OCI-LY7 (cell line): ENCODE data around the gene RLBP1. TPM values are rescaled to one million over a fixed set of nuclear protein-coding genes. Genes with fewer than 3 reads are reported as not detected.

Experiments used
- BruUV-seq: library from RNA; stranded (reverse); fragments of 400-500 nt; replicated peaks from 2 replicates; lab custom pipeline; 2021; lab: Mats Ljungman, UMichigan
- CTCF ChIA-PET: fragments of 300-600 bp; sonication (Branson Sonifier 250); formaldehyde crosslinking; loops from one replicate; lab custom pipeline; 2022; ENCODE audit warnings: antibody characterized with exemption; ENCODE audit not compliant: unreplicated experiment; lab: Charles Lee
- POLR2A ChIA-PET: fragments of 300-600 bp; sonication (Branson Sonifier 250); formaldehyde crosslinking; loops from one replicate; lab custom pipeline; 2022; ENCODE audit warnings: antibody characterized with exemption; lab: Charles Lee
- DNase-seq: peaks from one replicate; pipeline ENCODE4 v3.0.0-alpha.2; 2015; ENCODE audit warnings: low spot score
- H2AFZ ChIP-seq: fragments of 200-600 bp; sonication (generic), shearing (Covaris generic); 2 replicates; pipeline ENCODE4 v1.6.1; 2014; ENCODE audit warnings: mild to moderate bottlenecking, antibody characterized with exemption, low read length, moderate library complexity
- H3K27ac ChIP-seq: fragments of 200-600 bp; sonication (generic); 2 replicates; pipeline ENCODE4 v1.5.1; 2014; ENCODE audit warnings: mixed run types, low read depth, mild to moderate bottlenecking, moderate library complexity, low read length, inconsistent platforms; ENCODE audit not compliant: poor library complexity, severe bottlenecking
- H3K36me3 ChIP-seq: fragments of 200-600 bp; sonication (generic); 2 replicates; pipeline ENCODE4 v1.6.1; 2014; ENCODE audit warnings: mild to moderate bottlenecking, antibody characterized with exemption, low read length, moderate library complexity, mixed read lengths; ENCODE audit not compliant: insufficient read depth
- H3K4me1 ChIP-seq: fragments of 200-600 bp; sonication (generic); 2 replicates; pipeline ENCODE4 v1.5.1; 2014; ENCODE audit warnings: mild to moderate bottlenecking, low read length; ENCODE audit not compliant: insufficient read depth, poor library complexity, severe bottlenecking
- H3K4me2 ChIP-seq: fragments of 200-600 bp; sonication (generic); 2 replicates; pipeline ENCODE4 v1.6.1; 2014; ENCODE audit warnings: mild to moderate bottlenecking, low read length
- H3K4me3 ChIP-seq: fragments of 200-600 bp; sonication (generic); 2 replicates; pipeline ENCODE4 v1.5.1; 2014; ENCODE audit warnings: mild to moderate bottlenecking, low read depth, low read length; ENCODE audit not compliant: poor library complexity, severe bottlenecking
- H3K79me2 ChIP-seq: fragments of 200-600 bp; sonication (generic); 2 replicates; pipeline ENCODE4 v1.6.1; 2016; ENCODE audit warnings: low read depth, mild to moderate bottlenecking, low read length, moderate library complexity, mixed read lengths; ENCODE audit not compliant: insufficient read depth
- H3K9me2 ChIP-seq: fragments of 200-600 bp; sonication (generic); 2 replicates; pipeline ENCODE4 v1.6.1; 2016; ENCODE audit warnings: mild to moderate bottlenecking, low read length, mixed read lengths; ENCODE audit not compliant: insufficient read depth
- H3K9me3 ChIP-seq: fragments of 200-600 bp; sonication (generic); 2 replicates; pipeline ENCODE4 v1.6.1; 2014; ENCODE audit warnings: mild to moderate bottlenecking, mixed run types, low read length, mixed read lengths
- H4K20me1 ChIP-seq: fragments of 200-600 bp; sonication (generic); 2 replicates; pipeline ENCODE4 v1.6.1; 2014; ENCODE audit warnings: mild to moderate bottlenecking, antibody characterized with exemption, low read length, moderate library complexity, mixed read lengths; ENCODE audit not compliant: insufficient read depth
- CTCF ChIP-seq: fragments of 200-600 bp; sonication (generic); conservative IDR thresholded peaks from 2 replicates; pipeline ENCODE4 v1.5.1; 2014; ENCODE audit warnings: mild to moderate bottlenecking, antibody characterized with exemption, low read length, moderate library complexity, mixed read lengths
- EZH2phosphoT487 ChIP-seq: fragments of 200-600 bp; sonication (generic); IDR thresholded peaks from 2 replicates; pipeline ENCODE4 v1.6.1; 2018; ENCODE audit warnings: low read depth, borderline replicate concordance, mild to moderate bottlenecking, mixed run types, antibody characterized with exemption, low read length, moderate library complexity, mixed read lengths
- intact Hi-C: fragments of 100-400 bp; cut with micrococcal nuclease; formaldehyde crosslinking; loops from one replicate; pipeline ENCODE4 v1.10.0; 2022; ENCODE audit not compliant: unreplicated experiment
- total RNA-seq, 2 experiments: library from RNA; depleted of rRNA in 1 of 2; stranded (reverse); fragments of >200 nt in 1 of 2; shearing (Covaris generic) in 1 of 2; gene quantifications; 2 replicates each; pipeline ENCODE4 v1.2.3, GENCODE V29; 2014 to 2022

Gene RLBP1
- total RNA-seq, 2 experiments from 2014 or later = not detected

GRCh38 chr15:89200182-89200581, 21.2 kb downstream of the RLBP1 start:
- no TSS peak for BruUV-seq
- no peaks in the 10 kb centered on the region for H3K9me3 ChIP-seq
- intact Hi-C loops = no loop called here
- H4K20me1 ChIP-seq = no peaks in the 10 kb centered on the region
- H2AFZ ChIP-seq = no peak overlapping the region
- TF ChIP-seq EZH2phosphoT487 (no peak), CTCF (no peak)
- DNase-seq = no peak
- H3K27ac ChIP-seq = no peak overlapping the region
- H3K4me1 ChIP-seq = no peaks in the 10 kb centered on the region
- POLR2A ChIA-PET = interaction anchor here (0.6 to 0.7 kb wide), 3 partner anchors 23 to 1068 kb away, joined by 3 to 9 read pairs (median 4); no protein-coding TSS in a partner anchor
- no peak overlapping the region for H3K4me2 ChIP-seq
- no peak overlapping the region for H3K4me3 ChIP-seq
- H3K9me2 ChIP-seq = no peaks in the 10 kb centered on the region
- no peaks in the 10 kb centered on the region for H3K79me2 ChIP-seq
- H3K36me3 ChIP-seq = no peaks in the 10 kb centered on the region
- CTCF ChIA-PET = no interaction called here

- Histone ChIP-seq H3K4me2 (no peak overlapping the region), H3K4me1 (no peaks in the 10 kb centered on the region), H4K20me1 (no peaks in the 10 kb centered on the region), H3K27ac (no peak overlapping the region), H2AFZ (no peak overlapping the region), H3K9me2 (no peaks in the 10 kb centered on the region), H3K4me3 (no peak overlapping the region), H3K9me3 (no peaks in the 10 kb centered on the region), H3K36me3 (no peaks in the 10 kb centered on the region), H3K79me2 (no peaks in the 10 kb centered on the region)
- TF ChIP-seq EZH2phosphoT487 (no peak), CTCF (no peak)
- DNase-seq = no peak
- intact Hi-C loops = no loop called here
- ChIA-PET CTCF (no interaction called here), POLR2A (interaction anchor here (0.6 to 1.3 kb wide), 4 partner anchors 10 to 1067 kb away, joined by 3 to 9 read pairs (median 4); no protein-coding TSS in a partner anchor)
- BruUV-seq = no TSS peak
Measured at GRCh38 chr15:89199746-89200145, 21.6 kb downstream of the RLBP1 start.

GRCh38 chr15:89198934-89199333, 22.4 kb downstream of the RLBP1 start:
- H2AFZ ChIP-seq = no peak overlapping the region
- intact Hi-C loops = no loop called here
- TF ChIP-seq CTCF (no peak), EZH2phosphoT487 (no peak)
- no peaks in the 10 kb centered on the region for H3K9me2 ChIP-seq
- no peak overlapping the region for H3K27ac ChIP-seq
- no peak overlapping the region for H3K4me2 ChIP-seq
- POLR2A ChIA-PET = interaction anchor here (1.3 kb wide), 1 partner anchor 9 kb away, joined by 3 read pairs; no protein-coding TSS in a partner anchor
- CTCF ChIA-PET = no interaction called here
- no peaks in the 10 kb centered on the region for H4K20me1 ChIP-seq
- H3K79me2 ChIP-seq = no peaks in the 10 kb centered on the region
- H3K9me3 ChIP-seq = no peaks in the 10 kb centered on the region
- no TSS peak for BruUV-seq
- no peak for DNase-seq
- H3K4me3 ChIP-seq = no peak overlapping the region
- H3K36me3 ChIP-seq = no peaks in the 10 kb centered on the region
- no peaks in the 10 kb centered on the region for H3K4me1 ChIP-seq
